ENCODE data around the gene ITGB7.

DNA sequence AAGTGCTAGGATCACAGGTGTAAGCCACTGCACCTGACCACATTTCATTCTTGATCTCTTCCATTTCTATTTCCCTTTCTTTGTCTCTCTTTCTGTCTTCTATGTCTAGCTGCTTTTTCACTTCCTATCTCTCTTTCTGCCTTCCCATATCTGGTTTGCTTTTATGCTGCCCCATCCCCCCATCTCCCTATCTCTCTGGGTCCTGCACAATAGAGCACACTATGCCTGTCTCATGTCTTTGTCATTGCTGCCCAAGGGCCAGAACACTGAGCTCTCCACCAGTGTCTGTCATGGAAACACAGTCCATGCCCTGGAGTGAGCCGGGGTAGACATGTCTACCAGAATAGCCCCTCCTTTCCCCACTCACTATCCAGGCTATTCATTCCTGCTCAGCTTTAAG, 37.3 kb upstream of the ITGB7 start:
- TF ChIP-seq, protein P1, sequence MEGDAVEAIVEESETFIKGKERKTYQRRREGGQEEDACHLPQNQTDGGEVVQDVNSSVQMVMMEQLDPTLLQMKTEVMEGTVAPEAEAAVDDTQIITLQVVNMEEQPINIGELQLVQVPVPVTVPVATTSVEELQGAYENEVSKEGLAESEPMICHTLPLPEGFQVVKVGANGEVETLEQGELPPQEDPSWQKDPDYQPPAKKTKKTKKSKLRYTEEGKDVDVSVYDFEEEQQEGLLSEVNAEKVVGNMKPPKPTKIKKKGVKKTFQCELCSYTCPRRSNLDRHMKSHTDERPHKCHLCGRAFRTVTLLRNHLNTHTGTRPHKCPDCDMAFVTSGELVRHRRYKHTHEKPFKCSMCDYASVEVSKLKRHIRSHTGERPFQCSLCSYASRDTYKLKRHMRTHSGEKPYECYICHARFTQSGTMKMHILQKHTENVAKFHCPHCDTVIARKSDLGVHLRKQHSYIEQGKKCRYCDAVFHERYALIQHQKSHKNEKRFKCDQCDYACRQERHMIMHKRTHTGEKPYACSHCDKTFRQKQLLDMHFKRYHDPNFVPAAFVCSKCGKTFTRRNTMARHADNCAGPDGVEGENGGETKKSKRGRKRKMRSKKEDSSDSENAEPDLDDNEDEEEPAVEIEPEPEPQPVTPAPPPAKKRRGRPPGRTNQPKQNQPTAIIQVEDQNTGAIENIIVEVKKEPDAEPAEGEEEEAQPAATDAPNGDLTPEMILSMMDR (IDR thresholded peaks at IDR 0.05 in 8 of 11, conservative IDR thresholded peaks at IDR 0.05 in 3 of 11): no peak
- no peak for TF ChIP-seq POLR2A (IDR thresholded peaks at IDR 0.05)
